Activated naive CD8-positive, alpha-beta T cell (primary cell): ENCODE measurements around the gene MFSD12.
"Not testable (repeated sequence)": the region's sequence is repeated elsewhere in the genome, so short reads cannot be mapped to it uniquely, and the experiment has no call there.

Experiments
- H3K27ac Mint-ChIP-seq: one replicate; pipeline ENCODE4 v1.8.0; 2021; ENCODE audit warnings: mixed read lengths
- H3K27me3 Mint-ChIP-seq: one replicate; pipeline ENCODE4 v1.8.0; 2021; ENCODE audit warnings: mixed read lengths
- H3K36me3 Mint-ChIP-seq: one replicate; pipeline ENCODE4 v1.8.0; 2021; ENCODE audit warnings: mixed read lengths
- H3K4me1 Mint-ChIP-seq: one replicate; pipeline ENCODE4 v1.8.0; 2021; ENCODE audit warnings: low read depth, mixed read lengths
- H3K4me3 Mint-ChIP-seq: one replicate; pipeline ENCODE4 v1.8.0; 2021; ENCODE audit warnings: mild to moderate bottlenecking, mixed read lengths
- H3K9me3 Mint-ChIP-seq: one replicate; pipeline ENCODE4 v1.8.0; 2021; ENCODE audit warnings: low read depth, mixed read lengths

MFSD12 gene

GRCh38 chr19:3538258-3538929 lies 19.0 kb downstream of the MFSD12 start:
- Mint-ChIP-seq H3K36me3 (peaks cover 3% of the 10 kb centered on the region), H3K9me3 (no peaks in the 10 kb centered on the region), H3K4me3 (no peak overlapping the region), H3K27me3 (no peaks in the 10 kb centered on the region), H3K27ac (no peak overlapping the region), H3K4me1 (no peaks in the 10 kb centered on the region)

GRCh38 chr19:3537438-3538240 lies 19.7 kb downstream of the MFSD12 start:
- Mint-ChIP-seq H3K36me3 (peaks cover 3% of the 10 kb centered on the region), H3K4me1 (no peaks in the 10 kb centered on the region), H3K27ac (peak overlapping the region; percentile 50), H3K9me3 (no peaks in the 10 kb centered on the region), H3K27me3 (no peaks in the 10 kb centered on the region), H3K4me3 (no peak overlapping the region)

GRCh38 chr19:3537101-3537437 lies 20.3 kb downstream of the MFSD12 start:
- Mint-ChIP-seq H3K9me3 (no peaks in the 10 kb centered on the region), H3K4me1 (no peaks in the 10 kb centered on the region), H3K27me3 (no peaks in the 10 kb centered on the region), H3K4me3 (no peak overlapping the region), H3K27ac (peak overlapping the region; percentile 50), H3K36me3 (peaks cover 3% of the 10 kb centered on the region)

- H3K27me3 Mint-ChIP-seq, result no peaks in the 10 kb centered on the region
- peaks cover 3% of the 10 kb centered on the region for H3K36me3 Mint-ChIP-seq
- no peak overlapping the region for H3K27ac Mint-ChIP-seq
- no peaks in the 10 kb centered on the region for H3K4me1 Mint-ChIP-seq
- no peaks in the 10 kb centered on the region for H3K9me3 Mint-ChIP-seq
- H3K4me3 Mint-ChIP-seq, result no peak overlapping the region
Observed at GRCh38 chr19:3536429-3537100, 20.8 kb downstream of the MFSD12 start.

GRCh38 chr19:3535981-3536380 lies 21.4 kb downstream of the MFSD12 start:
- Mint-ChIP-seq H3K9me3 (no peaks in the 10 kb centered on the region), H3K27ac (no peak overlapping the region), H3K36me3 (peaks cover 3% of the 10 kb centered on the region), H3K4me1 (no peaks in the 10 kb centered on the region), H3K4me3 (no peak overlapping the region), H3K27me3 (no peaks in the 10 kb centered on the region)

GRCh38 chr19:3535563-3535965 lies 21.8 kb downstream of the MFSD12 start:
- Mint-ChIP-seq H3K27me3 (no peaks in the 10 kb centered on the region), H3K9me3 (no peaks in the 10 kb centered on the region), H3K27ac (no peak overlapping the region), H3K4me1 (no peaks in the 10 kb centered on the region), H3K36me3 (peaks cover 3% of the 10 kb centered on the region), H3K4me3 (no peak overlapping the region)

- H3K4me1 Mint-ChIP-seq, result no peaks in the 10 kb centered on the region
- no peak overlapping the region for H3K4me3 Mint-ChIP-seq
- H3K27me3 Mint-ChIP-seq, result no peaks in the 10 kb centered on the region
- no peaks in the 10 kb centered on the region for H3K9me3 Mint-ChIP-seq
- no peak overlapping the region for H3K27ac Mint-ChIP-seq
- peaks cover 3% of the 10 kb centered on the region for H3K36me3 Mint-ChIP-seq
Observed at GRCh38 chr19:3535235-3535535, 22.2 kb downstream of the MFSD12 start.

- H3K4me3 Mint-ChIP-seq, result no peak overlapping the region
- peaks cover 1% of the 10 kb centered on the region for H3K36me3 Mint-ChIP-seq
- no peaks in the 10 kb centered on the region for H3K27me3 Mint-ChIP-seq
- no peaks in the 10 kb centered on the region for H3K4me1 Mint-ChIP-seq
- H3K9me3 Mint-ChIP-seq, result no peaks in the 10 kb centered on the region
- H3K27ac Mint-ChIP-seq, result no peak overlapping the region
Observed at GRCh38 chr19:3534375-3535234, 22.8 kb downstream of the MFSD12 start.

- Mint-ChIP-seq H3K9me3 (no peaks in the 10 kb centered on the region), H3K4me3 (no peak overlapping the region), H3K27me3 (no peaks in the 10 kb centered on the region), H3K36me3 (no peaks in the 10 kb centered on the region), H3K4me1 (no peaks in the 10 kb centered on the region), H3K27ac (no peak overlapping the region)
Observed at GRCh38 chr19:3533563-3534216, 23.7 kb downstream of the MFSD12 start.

- H3K4me3 Mint-ChIP-seq, result no peak overlapping the region
- H3K4me1 Mint-ChIP-seq, result no peaks in the 10 kb centered on the region
- no peak overlapping the region for H3K27ac Mint-ChIP-seq
- no peaks in the 10 kb centered on the region for H3K36me3 Mint-ChIP-seq
- H3K9me3 Mint-ChIP-seq, result no peaks in the 10 kb centered on the region
- H3K27me3 Mint-ChIP-seq, result no peaks in the 10 kb centered on the region
Observed at GRCh38 chr19:3533033-3533432, 24.4 kb downstream of the MFSD12 start.

GRCh38 chr19:3532154-3532786 lies 25.1 kb downstream of the MFSD12 start:
- Mint-ChIP-seq H3K4me3 (no peak overlapping the region), H3K36me3 (no peaks in the 10 kb centered on the region), H3K9me3 (no peaks in the 10 kb centered on the region), H3K27ac (no peak overlapping the region), H3K4me1 (no peaks in the 10 kb centered on the region), H3K27me3 (no peaks in the 10 kb centered on the region)

GRCh38 chr19:3531716-3532115 lies 25.7 kb downstream of the MFSD12 start:
- no peaks in the 10 kb centered on the region for H3K4me1 Mint-ChIP-seq
- no peaks in the 10 kb centered on the region for H3K36me3 Mint-ChIP-seq
- no peaks in the 10 kb centered on the region for H3K27me3 Mint-ChIP-seq
- no peak overlapping the region for H3K4me3 Mint-ChIP-seq
- no peaks in the 10 kb centered on the region for H3K9me3 Mint-ChIP-seq
- H3K27ac Mint-ChIP-seq, result no peak overlapping the region

GRCh38 chr19:3530389-3530788 lies 27.0 kb downstream of the MFSD12 start:
- Mint-ChIP-seq H3K9me3 (no peaks in the 10 kb centered on the region), H3K27ac (no peak overlapping the region), H3K4me1 (no peaks in the 10 kb centered on the region), H3K36me3 (no peaks in the 10 kb centered on the region), H3K4me3 (no peak overlapping the region), H3K27me3 (no peaks in the 10 kb centered on the region)

- not testable (repeated sequence) for H3K27ac Mint-ChIP-seq, H3K4me1 Mint-ChIP-seq, H3K9me3 Mint-ChIP-seq, H3K36me3 Mint-ChIP-seq, H3K4me3 Mint-ChIP-seq, H3K27me3 Mint-ChIP-seq
Observed at GRCh38 chr19:3529299-3529698, 28.1 kb downstream of the MFSD12 start.
